Panc1 (cell line): ENCODE results near the gene SOBP. TPM values are rescaled to one million over a fixed set of nuclear protein-coding genes. Genes with fewer than 3 reads are reported as not detected.

ENCODE experiments used
- ATAC-seq: fragments of 200-7000 bp; cut with Tn5 transposase; 2 replicates; pipeline ENCODE4 v1.9.1; 2020; ENCODE audit warnings: mild to moderate bottlenecking, moderate library complexity
- BruUV-seq: library from RNA; stranded (reverse); fragments of 400-500 nt; replicated peaks from 2 replicates; lab custom pipeline; 2021; lab: Mats Ljungman, UMichigan
- CTCF ChIA-PET: fragments of 300-600 bp; sonication (Branson Sonifier 250); formaldehyde crosslinking; loops from one replicate; lab custom pipeline; 2022; ENCODE audit warnings: antibody characterized with exemption; lab: Charles Lee
- POLR2A ChIA-PET: fragments of 300-600 bp; sonication (Branson Sonifier 250); formaldehyde crosslinking; loops from one replicate; lab custom pipeline; 2022; ENCODE audit warnings: antibody characterized with exemption; lab: Charles Lee
- DNase-seq: peaks from one replicate; pipeline ENCODE4 v3.0.0-alpha.2; 2010; ENCODE audit warnings: low read depth, low spot score
- H3K27ac ChIP-seq: 2 replicates; pipeline ENCODE4 v1.5.1; 2011; ENCODE audit warnings: mild to moderate bottlenecking, low read length, inconsistent platforms
- H3K27me3 ChIP-seq: fragments of 200-500 bp; sonication (Bioruptor generic); 2 replicates; pipeline ENCODE4 v1.6.0; 2014; ENCODE audit warnings: low read length, inconsistent platforms; ENCODE audit not compliant: control insufficient read depth, insufficient read depth
- H3K36me3 ChIP-seq: fragments of 200-500 bp; sonication (Bioruptor generic); 2 replicates; pipeline ENCODE4 v1.5.1; 2014; ENCODE audit warnings: inconsistent platforms, mild to moderate bottlenecking, low read length, moderate library complexity; ENCODE audit not compliant: control insufficient read depth, insufficient read depth
- H3K4me1 ChIP-seq: 2 replicates; pipeline ENCODE4 v1.5.1; 2011; ENCODE audit warnings: inconsistent platforms, mild to moderate bottlenecking, low read length, moderate library complexity; ENCODE audit not compliant: control insufficient read depth, insufficient read depth
- H3K4me3 ChIP-seq, 2 experiments: 2 replicates each; pipeline ENCODE4 v1.5.1; 2011 to 2012; ENCODE audit warnings: low read depth in 2 of 2, low read length in 2 of 2, mild to moderate bottlenecking in 2 of 2, inconsistent platforms in 1 of 2, moderate library complexity in 1 of 2
- H3K9me3 ChIP-seq: fragments of 200-500 bp; sonication (Bioruptor generic); 2 replicates; pipeline ENCODE4 v1.5.1; 2014; ENCODE audit warnings: low read depth, mild to moderate bottlenecking, inconsistent platforms, low read length, moderate library complexity; ENCODE audit not compliant: control insufficient read depth, insufficient read depth
- CTCF ChIP-seq: fragments of 450-650 bp; IDR thresholded peaks from 2 replicates; pipeline ENCODE4 v1.5.1; 2017; ENCODE audit warnings: mild to moderate bottlenecking
- POLR2AphosphoS5 ChIP-seq: IDR thresholded peaks from 2 replicates; pipeline ENCODE4 v1.6.1; 2012; ENCODE audit warnings: mild to moderate bottlenecking, low read depth, low read length, moderate library complexity
- SIN3A ChIP-seq: IDR thresholded peaks from 2 replicates; pipeline ENCODE4 v1.6.1; 2012; ENCODE audit warnings: low read depth, mild to moderate bottlenecking, low read length, moderate library complexity, borderline replicate concordance; ENCODE audit not compliant: insufficient read depth
- TCF7L2 ChIP-seq: IDR thresholded peaks from 2 replicates; pipeline ENCODE4 v1.6.1; 2011; ENCODE audit warnings: mild to moderate bottlenecking, low read depth, low read length, inconsistent platforms
- in situ Hi-C: cut with HindIII; loops from 2 replicates; pipeline ENCODE4 v1.10.0; 2016; ENCODE audit warnings: low sequenced_read_pairs, low pct_unique_long_range_greater_than_20kb
- intact Hi-C: fragments of 100-400 bp; cut with micrococcal nuclease; formaldehyde crosslinking; loops from one replicate; pipeline ENCODE4 v1.10.0; 2022; ENCODE audit not compliant: unreplicated experiment
- total RNA-seq: library from RNA; stranded (reverse); gene quantifications from one replicate; pipeline ENCODE4 v1.2.1, GENCODE V29; 2021; ENCODE audit not compliant: unreplicated experiment
- TF ChIP-seq, protein P1 (sequence below), 2 experiments: IDR thresholded peaks; 2 replicates each; pipeline ENCODE4 v1.6.1; 2011 to 2012; ENCODE audit warnings: low read depth in 2 of 2, control low read depth in 1 of 2, low read length in 1 of 2, mild to moderate bottlenecking in 1 of 2, moderate library complexity in 1 of 2; ENCODE audit not compliant: insufficient read depth in 1 of 2

Gene SOBP
- total RNA-seq, 1 experiment from 2014 or later: 9.0 TPM

- intact Hi-C loops: loop anchor here (5.0 kb wide), 1 partner anchor 165 kb away; the partner anchor contains the start of gene SOBP
- ChIA-PET POLR2A (no interaction called here), CTCF (interaction anchor here (0.6 to 0.7 kb wide), 2 partner anchors 65 to 211 kb away, joined by 3 read pairs; no protein-coding TSS in a partner anchor)
These were observed 167.0 kb downstream of the SOBP start for GRCh38 chr6:107656883-107657282.

DNA sequence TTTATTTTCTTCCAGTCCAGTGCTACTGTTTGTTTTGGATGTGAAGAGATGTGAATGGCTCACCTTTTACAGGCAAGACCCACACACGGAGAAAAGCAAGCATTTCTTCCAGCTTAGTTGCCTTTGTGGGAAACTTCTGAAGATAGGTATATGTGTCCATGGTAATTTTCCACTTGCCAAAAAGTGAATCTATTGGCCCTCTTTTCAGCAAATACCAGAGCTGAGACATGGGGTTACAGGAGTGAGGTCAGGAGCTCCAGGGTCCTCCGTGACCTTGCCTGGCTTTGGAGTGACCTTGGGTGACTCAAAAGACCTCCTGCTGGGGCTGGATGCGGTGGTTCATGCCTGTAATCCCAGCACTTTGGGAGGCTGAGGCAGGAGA, 167.4 kb downstream of the SOBP start:
- ChIA-PET POLR2A (interaction anchor here (0.6 kb wide), 1 partner anchor 1943 kb away, joined by 4 read pairs; no protein-coding TSS in a partner anchor), CTCF (interaction anchor here (0.7 kb wide), 1 partner anchor 211 kb away, joined by 3 read pairs; no protein-coding TSS in a partner anchor)
- intact Hi-C loops: loop anchor here (5.0 kb wide), 1 partner anchor 165 kb away; the partner anchor contains the start of gene SOBP
- no peaks in the 10 kb centered on the region for H3K36me3 ChIP-seq
- BruUV-seq: no TSS peak
- H3K4me1 ChIP-seq: peaks cover 78% of the 10 kb centered on the region
- H3K27me3 ChIP-seq: no peaks in the 10 kb centered on the region
- ATAC-seq: peak; percentile 14
- H3K27ac ChIP-seq: peak overlapping the region; percentile 89
- DNase-seq: no peak
- no peaks in the 10 kb centered on the region for H3K9me3 ChIP-seq
- in situ Hi-C loops: no loop called here
- no peak for TF ChIP-seq CTCF
- no peak for TF ChIP-seq TCF7L2
- TF ChIP-seq, protein P1, sequence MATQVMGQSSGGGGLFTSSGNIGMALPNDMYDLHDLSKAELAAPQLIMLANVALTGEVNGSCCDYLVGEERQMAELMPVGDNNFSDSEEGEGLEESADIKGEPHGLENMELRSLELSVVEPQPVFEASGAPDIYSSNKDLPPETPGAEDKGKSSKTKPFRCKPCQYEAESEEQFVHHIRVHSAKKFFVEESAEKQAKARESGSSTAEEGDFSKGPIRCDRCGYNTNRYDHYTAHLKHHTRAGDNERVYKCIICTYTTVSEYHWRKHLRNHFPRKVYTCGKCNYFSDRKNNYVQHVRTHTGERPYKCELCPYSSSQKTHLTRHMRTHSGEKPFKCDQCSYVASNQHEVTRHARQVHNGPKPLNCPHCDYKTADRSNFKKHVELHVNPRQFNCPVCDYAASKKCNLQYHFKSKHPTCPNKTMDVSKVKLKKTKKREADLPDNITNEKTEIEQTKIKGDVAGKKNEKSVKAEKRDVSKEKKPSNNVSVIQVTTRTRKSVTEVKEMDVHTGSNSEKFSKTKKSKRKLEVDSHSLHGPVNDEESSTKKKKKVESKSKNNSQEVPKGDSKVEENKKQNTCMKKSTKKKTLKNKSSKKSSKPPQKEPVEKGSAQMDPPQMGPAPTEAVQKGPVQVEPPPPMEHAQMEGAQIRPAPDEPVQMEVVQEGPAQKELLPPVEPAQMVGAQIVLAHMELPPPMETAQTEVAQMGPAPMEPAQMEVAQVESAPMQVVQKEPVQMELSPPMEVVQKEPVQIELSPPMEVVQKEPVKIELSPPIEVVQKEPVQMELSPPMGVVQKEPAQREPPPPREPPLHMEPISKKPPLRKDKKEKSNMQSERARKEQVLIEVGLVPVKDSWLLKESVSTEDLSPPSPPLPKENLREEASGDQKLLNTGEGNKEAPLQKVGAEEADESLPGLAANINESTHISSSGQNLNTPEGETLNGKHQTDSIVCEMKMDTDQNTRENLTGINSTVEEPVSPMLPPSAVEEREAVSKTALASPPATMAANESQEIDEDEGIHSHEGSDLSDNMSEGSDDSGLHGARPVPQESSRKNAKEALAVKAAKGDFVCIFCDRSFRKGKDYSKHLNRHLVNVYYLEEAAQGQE (IDR thresholded peaks at IDR 0.05; ENCODE audit: insufficient read depth in 1 of 2, low read depth in 2 of 2, low read length in 1 of 2): no peak
- TF ChIP-seq POLR2AphosphoS5: no peak
- H3K4me3 ChIP-seq: peak overlapping the region in 1 of 2 experiments; percentile 54; a peak in 1 of 4 replicates

More at GRCh38 chr6:107656883-107657282, 167.0 kb downstream of the SOBP start:
- Histone ChIP-seq H3K27me3 (no peaks in the 10 kb centered on the region), H3K4me3 (peak overlapping the region in 1 of 2 experiments; percentile 5; a peak in 1 of 4 replicates), H3K36me3 (no peaks in the 10 kb centered on the region), H3K27ac (peak overlapping the region; percentile 89), H3K9me3 (no peaks in the 10 kb centered on the region), H3K4me1 (peaks cover 74% of the 10 kb centered on the region)
- TF ChIP-seq TCF7L2 (peak; percentile 54; the same call in 1 of the 2 replicates), SIN3A (no peak), POLR2AphosphoS5 (no peak)
- TF ChIP-seq, protein P1 (IDR thresholded peaks at IDR 0.05; ENCODE audit: insufficient read depth in 1 of 2, low read depth in 2 of 2, low read length in 1 of 2): no peak
- BruUV-seq: no TSS peak
- DNase-seq: no peak
- in situ Hi-C loops: no loop called here
- ATAC-seq: peak; percentile 28
